GM18498 (cell line): ENCODE results near the gene ABCA10.

ENCODE experiments used
- ATAC-seq: cut with Tn5 transposase; IDR thresholded peaks from one replicate; pipeline ENCODE4 v1.9.1; 2021; ENCODE audit warnings: mild to moderate bottlenecking, moderate library complexity; ENCODE audit not compliant: unreplicated experiment

ABCA10 gene

GRCh38 chr17:69111794-69112193, 116.8 kb downstream of the ABCA10 start:
- no peak for ATAC-seq

DNA sequence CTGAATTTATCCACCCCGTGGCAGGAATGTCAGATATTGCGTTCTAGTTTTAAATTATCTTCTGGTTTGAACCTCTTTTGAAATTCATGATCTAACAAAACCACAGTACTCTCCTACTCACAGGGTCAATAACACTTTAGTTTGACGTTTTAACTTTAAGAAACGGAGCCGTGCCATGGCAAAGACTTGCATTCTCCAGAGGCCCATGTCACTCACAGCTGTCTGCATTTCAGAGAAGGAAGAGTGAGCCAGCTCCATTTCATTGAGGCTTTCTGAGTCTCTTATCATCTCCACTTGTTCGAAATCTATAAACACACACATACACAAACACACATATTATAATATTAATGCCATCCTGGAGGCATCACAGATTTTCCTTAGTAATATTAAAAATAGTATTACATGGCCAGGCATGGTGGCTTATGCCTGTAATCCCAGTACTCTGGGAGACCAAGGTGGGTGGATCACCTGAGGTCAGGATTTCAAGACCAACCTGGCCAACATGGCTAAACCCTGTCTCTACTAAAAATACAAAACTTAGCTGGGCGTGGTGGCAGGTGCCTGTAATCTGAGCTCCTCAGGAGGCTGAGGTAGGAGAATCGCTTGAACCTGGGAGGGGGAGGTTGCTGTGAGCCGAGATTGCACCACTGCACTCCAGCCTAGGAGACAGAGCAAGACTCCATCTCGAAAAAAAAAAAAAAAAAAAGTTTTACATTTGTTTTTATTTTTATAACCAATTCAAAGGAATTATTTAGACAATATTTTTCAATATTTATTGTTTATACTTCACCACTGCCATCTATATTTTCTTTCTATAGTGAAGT, 122.5 kb downstream of the ABCA10 start:
- no peak for ATAC-seq

GRCh38 chr17:69103557-69104233, 124.9 kb downstream of the ABCA10 start:
- no peak for ATAC-seq

GRCh38 chr17:69098625-69099024, 130.0 kb downstream of the ABCA10 start:
- ATAC-seq = no peak
